Measurements from ENCODE around the gene WDR4.
"Not testable (repeated sequence)": the region's sequence is repeated elsewhere in the genome, so short reads cannot be mapped to it uniquely, and the experiment has no call there.

Gene WDR4

DNA sequence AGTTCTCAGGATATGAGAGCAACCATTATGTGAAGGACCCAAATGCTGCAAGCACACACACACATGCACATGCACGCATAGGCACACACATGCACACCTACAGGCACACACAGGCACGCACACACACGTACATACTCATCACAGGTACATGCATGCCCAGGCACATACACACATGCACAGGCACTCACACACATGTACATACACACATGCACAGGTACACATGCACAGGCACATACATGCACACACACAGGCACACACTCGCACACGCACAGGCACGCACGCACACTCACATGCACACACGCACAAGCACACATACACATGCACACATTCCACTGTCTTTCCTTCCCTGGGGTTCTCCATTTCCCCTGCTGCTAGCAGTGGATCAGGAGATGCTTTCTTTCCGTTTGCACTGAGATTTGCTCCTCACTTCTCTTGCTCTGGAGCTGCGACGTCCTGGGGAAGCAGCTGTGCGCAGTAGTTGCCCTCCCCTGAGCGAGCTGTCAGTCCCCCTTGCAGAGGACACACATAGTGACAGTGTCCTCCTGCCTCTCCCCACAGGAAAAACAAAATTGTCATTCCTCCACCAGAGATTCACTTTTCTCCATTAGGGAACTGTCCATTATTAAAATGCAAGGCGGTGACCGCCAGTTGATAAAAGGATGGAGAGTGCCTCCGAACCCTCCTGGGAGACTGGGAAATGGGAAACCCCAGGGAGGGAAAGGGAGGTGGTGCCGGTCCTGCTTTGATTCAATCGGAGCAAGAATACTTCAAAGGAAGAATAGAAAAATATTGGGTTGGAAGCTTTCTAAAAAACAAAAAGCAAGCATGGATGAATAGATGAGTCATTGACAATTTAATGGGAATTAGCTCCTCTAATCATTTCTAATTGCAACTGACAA is 69.5 kb downstream of the WDR4 start:
- no peak for DNase-seq

DNA sequence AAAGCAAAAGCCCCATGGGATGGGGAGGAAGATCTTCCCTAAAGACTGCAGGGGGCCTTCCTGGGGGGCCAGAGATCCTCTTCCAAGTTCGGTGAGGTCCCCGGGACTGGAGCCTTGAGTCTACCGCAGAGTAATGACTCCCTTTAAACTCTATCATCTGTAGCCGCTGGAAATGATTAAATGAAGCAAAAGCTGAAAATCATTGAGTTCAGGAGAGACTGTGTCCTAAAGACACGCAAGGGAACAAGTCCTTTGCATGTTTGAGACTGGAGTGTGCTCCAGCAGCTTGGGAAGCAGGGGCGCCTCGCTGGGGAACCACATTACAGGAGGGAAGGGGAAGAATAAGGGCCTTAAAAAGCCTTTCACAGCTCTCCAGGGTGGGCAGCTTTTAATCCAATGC is 70.2 kb downstream of the WDR4 start:
- DNase-seq, result no peak

DNA sequence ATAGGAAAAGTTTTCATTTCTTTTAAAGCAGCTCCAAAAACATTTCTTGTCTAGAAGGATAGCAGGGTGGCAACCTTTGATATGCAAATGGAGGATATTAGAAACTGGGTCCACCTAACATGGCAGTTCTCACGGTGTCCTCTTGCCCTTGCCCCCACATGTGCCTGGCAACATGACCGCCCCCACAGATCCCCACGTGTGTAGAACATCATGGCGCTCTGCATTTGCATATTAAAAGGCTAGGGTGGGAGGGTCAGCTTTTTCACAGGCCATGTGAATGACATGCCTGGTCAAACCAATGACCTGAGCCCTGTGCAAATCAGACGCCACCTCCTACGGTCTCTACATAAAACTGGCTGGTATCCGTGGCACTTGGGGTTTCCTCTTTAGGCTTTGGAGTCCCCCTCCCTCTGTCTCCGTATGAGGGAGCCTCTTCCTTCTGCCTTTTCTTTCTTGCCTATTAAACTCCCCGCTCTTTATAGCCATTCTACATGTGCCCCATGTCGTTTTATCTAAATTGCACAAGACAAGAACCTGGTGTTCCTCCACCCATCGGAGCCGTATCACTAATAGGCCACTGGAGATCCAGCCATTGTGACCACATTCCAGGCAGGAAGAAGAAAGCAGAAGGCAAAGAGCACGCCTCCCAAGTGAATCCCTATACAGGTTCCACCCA is 71.3 kb downstream of the WDR4 start:
- no peak for DNase-seq

DNA sequence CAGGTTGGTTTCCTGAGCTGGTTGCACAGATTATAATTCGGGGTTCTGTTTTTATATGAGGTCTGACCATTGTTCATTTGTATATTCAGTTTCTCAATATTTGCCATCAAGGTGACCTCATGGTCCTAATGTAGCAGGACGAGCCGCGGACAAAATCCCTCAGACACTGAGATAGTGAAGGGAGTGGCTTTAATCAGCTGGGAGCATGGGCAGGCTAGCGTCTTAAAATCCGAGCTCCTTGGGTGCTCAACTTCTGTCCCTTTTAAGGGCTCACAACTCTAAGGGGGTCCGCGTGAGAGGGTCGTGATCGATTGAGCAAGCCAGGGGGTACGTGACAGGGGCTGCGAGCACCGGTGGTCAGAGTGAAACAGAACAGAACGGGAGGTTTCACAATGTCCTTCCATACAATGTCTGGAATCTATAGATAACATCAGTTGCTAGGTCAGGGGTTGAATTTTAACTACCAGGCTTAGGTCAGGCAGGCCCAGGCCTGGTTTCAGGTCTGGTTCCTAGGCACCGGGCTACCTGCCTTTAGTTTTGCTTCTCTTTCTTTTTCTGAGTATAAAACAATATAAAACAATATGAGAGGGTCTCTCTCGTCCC is 71.9 kb downstream of the WDR4 start:
- not testable (repeated sequence) for DNase-seq

DNA sequence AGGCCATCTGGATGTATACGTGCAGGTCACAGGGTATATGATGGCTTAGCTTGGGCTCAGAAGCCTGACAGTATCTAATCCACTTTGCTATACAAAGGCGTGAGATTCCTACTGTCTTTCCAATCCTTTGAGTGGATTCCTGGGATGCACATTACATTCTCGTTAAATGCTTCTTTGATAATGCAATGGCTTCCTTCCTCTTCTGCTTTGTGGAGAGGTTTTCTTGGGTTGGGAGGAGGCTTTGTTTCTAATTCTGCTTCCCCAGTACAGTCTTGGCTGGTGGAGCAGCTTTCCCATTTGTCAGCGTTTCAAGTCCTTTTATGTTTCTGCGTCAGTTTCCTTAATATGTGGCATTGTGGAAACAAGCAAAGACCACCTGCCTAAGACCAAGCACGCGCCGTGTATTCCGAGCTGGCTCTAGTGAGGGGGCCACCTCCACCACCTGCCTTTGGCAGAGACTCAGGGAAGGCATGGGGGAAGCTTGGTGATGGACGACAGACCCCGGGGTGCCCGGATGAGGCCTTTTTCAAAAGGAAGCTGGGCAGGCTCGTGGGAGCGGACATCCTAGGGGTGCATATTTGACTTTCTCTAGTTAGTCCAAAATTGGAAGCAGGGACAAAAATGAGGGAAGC is 72.7 kb downstream of the WDR4 start:
- no peak for DNase-seq

DNA sequence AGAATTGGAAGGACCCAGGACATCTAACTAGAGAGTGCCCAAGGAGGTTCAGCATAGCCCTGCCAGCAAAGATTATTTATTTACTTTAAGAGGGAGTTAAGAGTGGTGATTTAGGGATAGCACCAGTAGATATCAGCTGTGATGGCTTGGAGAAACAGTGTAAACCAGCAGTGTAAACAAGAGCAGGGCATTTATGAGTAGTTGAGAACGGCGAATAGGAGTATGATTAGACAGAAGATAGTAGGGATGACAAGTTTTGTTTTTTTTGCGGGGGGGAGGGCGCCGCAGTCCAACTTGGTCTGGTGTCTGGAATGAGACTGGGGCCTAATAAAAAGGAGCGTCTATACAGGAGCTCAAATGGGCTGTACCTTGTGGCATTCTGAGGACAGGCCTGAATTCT is 77.7 kb downstream of the WDR4 start:
- DNase-seq, result not testable (repeated sequence)

DNA sequence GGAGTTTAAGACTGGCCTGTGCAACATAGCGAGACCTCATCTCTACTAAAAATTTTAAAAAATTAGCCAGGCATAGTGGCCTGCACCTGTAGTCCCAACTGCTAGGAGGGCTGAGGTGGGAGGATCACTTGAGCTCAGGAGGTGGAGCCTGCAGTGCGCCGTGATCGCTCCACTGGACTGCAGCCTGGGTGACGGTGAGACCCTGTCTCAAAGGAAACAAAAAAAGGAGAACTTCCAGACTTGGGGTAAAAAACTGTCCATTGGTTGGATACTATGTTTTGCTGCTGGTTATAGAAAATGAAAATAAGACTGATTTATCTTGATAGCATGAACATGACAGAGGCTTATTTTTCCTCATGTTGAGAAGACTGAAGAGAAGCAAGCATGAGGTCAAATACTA is 79.4 kb downstream of the WDR4 start:
- no peak for DNase-seq

DNA sequence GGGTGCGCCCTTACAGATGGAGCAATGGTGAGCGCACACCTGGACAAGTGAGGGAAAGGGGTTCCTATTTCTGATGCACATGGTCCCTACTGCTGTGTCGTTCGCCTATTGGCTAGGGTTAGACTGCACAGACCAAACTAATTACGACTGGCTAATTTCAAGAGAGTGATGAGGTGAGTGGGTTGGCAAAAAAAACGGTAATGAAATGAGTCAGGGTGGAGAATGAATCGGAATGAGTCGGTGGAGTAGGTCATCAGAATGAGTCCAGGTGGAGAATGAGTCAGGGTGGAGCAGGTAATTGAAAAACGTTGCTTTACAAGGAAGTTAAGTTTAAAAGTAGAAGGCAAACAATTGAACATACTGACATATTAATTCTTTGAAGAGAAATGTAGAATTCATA is 79.8 kb downstream of the WDR4 start:
- DNase-seq, result no peak

Data from stimulated activated CD4-positive, alpha-beta T cell treated with anti-CD3 and anti-CD28 coated beads, Interleukin-4, amount 100 ng/mL, for 4 hours (primary cell).